Caco-2 (cell line): ENCODE results near the gene UBE2D3. TPM values are rescaled to one million over a fixed set of nuclear protein-coding genes. Genes with fewer than 3 reads are reported as not detected.

Experiments used
- BruUV-seq: library from RNA; stranded (reverse); fragments of 400-500 nt; replicated peaks from 2 replicates; lab custom pipeline; 2021; lab: Mats Ljungman, UMichigan
- CTCF ChIA-PET: fragments of 300-600 bp; sonication (Branson Sonifier 250); formaldehyde crosslinking; loops from one replicate; lab custom pipeline; 2022; ENCODE audit warnings: antibody characterized with exemption; lab: Charles Lee
- POLR2A ChIA-PET: fragments of 300-600 bp; sonication (Branson Sonifier 250); formaldehyde crosslinking; loops from one replicate; lab custom pipeline; 2022; ENCODE audit warnings: antibody characterized with exemption; lab: Charles Lee
- DNase-seq, 2 experiments: peaks; one replicate each; pipeline versions ENCODE4 v3.0.0 to v3.0.0-alpha.2; 2020 to 2022
- H3K27me3 ChIP-seq: replicated peaks from 2 replicates; pipeline ENCODE4 v1.6.0; 2011; ENCODE audit warnings: low read length; ENCODE audit not compliant: control insufficient read depth, insufficient read depth
- H3K36me3 ChIP-seq: 2 replicates; pipeline ENCODE4 v1.5.1; 2011; ENCODE audit warnings: low read length; ENCODE audit not compliant: control insufficient read depth, insufficient read depth
- H3K4me1 ChIP-seq: fragments of 250-450 bp; sonication (Bioruptor Pico); 2 replicates; pipeline ENCODE4 v1.5.1; 2020; ENCODE audit warnings: mild to moderate bottlenecking
- H3K4me3 ChIP-seq: 2 replicates; pipeline ENCODE4 v1.5.1; 2011; ENCODE audit warnings: low read depth, mild to moderate bottlenecking, control low read depth, low read length
- H3K9me3 ChIP-seq: fragments of 250-450 bp; sonication (Bioruptor Pico); 2 replicates; pipeline ENCODE4 v1.5.1; 2020; ENCODE audit warnings: mild to moderate bottlenecking, moderate library complexity
- H3K27ac Mint-ChIP-seq: one replicate; pipeline ENCODE4 v1.8.0; 2022; ENCODE audit warnings: mixed read lengths; ENCODE audit not compliant: unreplicated experiment
- H3K27me3 Mint-ChIP-seq: one replicate; pipeline ENCODE4 v1.8.0; 2022; ENCODE audit warnings: mixed read lengths; ENCODE audit not compliant: insufficient read depth, unreplicated experiment
- H3K36me3 Mint-ChIP-seq: one replicate; pipeline ENCODE4 v1.8.0; 2022; ENCODE audit warnings: mild to moderate bottlenecking, mixed read lengths; ENCODE audit not compliant: insufficient read depth, unreplicated experiment
- H3K4me1 Mint-ChIP-seq: one replicate; pipeline ENCODE4 v1.8.0; 2022; ENCODE audit warnings: low read depth, mixed read lengths; ENCODE audit not compliant: unreplicated experiment
- H3K4me3 Mint-ChIP-seq: one replicate; pipeline ENCODE4 v1.8.0; 2022; ENCODE audit warnings: mild to moderate bottlenecking, moderate library complexity, mixed read lengths; ENCODE audit not compliant: unreplicated experiment
- H3K9me3 Mint-ChIP-seq: one replicate; pipeline ENCODE4 v1.8.0; 2022; ENCODE audit warnings: mixed read lengths; ENCODE audit not compliant: unreplicated experiment
- intact Hi-C: fragments of 100-400 bp; cut with micrococcal nuclease; formaldehyde crosslinking; loops from one replicate; pipeline ENCODE4 v1.10.0; 2022; ENCODE audit not compliant: unreplicated experiment
- total RNA-seq: library from RNA; stranded (reverse); gene quantifications from 2 replicates; pipeline ENCODE4 v1.2.3, GENCODE V29; 2022
- TF ChIP-seq, protein P1 (sequence below), 2 experiments: fragments of 200-600 bp in 1 of 2; IDR thresholded peaks; 1 replicate in 1 of 2; 2 replicates in 1 of 2; pipeline versions ENCODE4 v1.5.1 to v1.8.0; 2011 to 2022; ENCODE audit warnings: antibody characterized with exemption in 1 of 2, control low read depth in 1 of 2, inconsistent platforms in 1 of 2, low read depth in 1 of 2, low read length in 1 of 2, mild to moderate bottlenecking in 1 of 2, moderate library complexity in 1 of 2; ENCODE audit not compliant: insufficient read depth in 1 of 2, severe bottlenecking in 1 of 2, unreplicated experiment in 1 of 2

UBE2D3 gene
- total RNA-seq, 1 experiment from 2014 or later = 305 TPM

GRCh38 chr4:102832105-102832504 lies 4.8 kb upstream of the UBE2D3 start:
- Histone ChIP-seq H3K4me3 (no peak overlapping the region), H3K9me3 (no peaks in the 10 kb centered on the region), H3K27me3 (no peaks in the 10 kb centered on the region), H3K36me3 (no peaks in the 10 kb centered on the region), H3K4me1 (peaks cover 30% of the 10 kb centered on the region)
- H3K36me3 Mint-ChIP-seq = peaks cover 5% of the 10 kb centered on the region
- peak overlapping the region; percentile 16 for H3K27ac Mint-ChIP-seq
- intact Hi-C loops = no loop called here
- ChIA-PET CTCF (no interaction called here), POLR2A (no interaction called here)
- H3K27me3 Mint-ChIP-seq = no peaks in the 10 kb centered on the region
- DNase-seq = no peak
- TF ChIP-seq, protein P1, sequence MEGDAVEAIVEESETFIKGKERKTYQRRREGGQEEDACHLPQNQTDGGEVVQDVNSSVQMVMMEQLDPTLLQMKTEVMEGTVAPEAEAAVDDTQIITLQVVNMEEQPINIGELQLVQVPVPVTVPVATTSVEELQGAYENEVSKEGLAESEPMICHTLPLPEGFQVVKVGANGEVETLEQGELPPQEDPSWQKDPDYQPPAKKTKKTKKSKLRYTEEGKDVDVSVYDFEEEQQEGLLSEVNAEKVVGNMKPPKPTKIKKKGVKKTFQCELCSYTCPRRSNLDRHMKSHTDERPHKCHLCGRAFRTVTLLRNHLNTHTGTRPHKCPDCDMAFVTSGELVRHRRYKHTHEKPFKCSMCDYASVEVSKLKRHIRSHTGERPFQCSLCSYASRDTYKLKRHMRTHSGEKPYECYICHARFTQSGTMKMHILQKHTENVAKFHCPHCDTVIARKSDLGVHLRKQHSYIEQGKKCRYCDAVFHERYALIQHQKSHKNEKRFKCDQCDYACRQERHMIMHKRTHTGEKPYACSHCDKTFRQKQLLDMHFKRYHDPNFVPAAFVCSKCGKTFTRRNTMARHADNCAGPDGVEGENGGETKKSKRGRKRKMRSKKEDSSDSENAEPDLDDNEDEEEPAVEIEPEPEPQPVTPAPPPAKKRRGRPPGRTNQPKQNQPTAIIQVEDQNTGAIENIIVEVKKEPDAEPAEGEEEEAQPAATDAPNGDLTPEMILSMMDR (IDR thresholded peaks at IDR 0.05; ENCODE audit: insufficient read depth in 1 of 2, low read depth in 1 of 2, low read length in 1 of 2, severe bottlenecking in 1 of 2, unreplicated experiment in 1 of 2) = no peak
- no peak overlapping the region for H3K4me3 Mint-ChIP-seq
- peaks cover 16% of the 10 kb centered on the region for H3K4me1 Mint-ChIP-seq
- no peaks in the 10 kb centered on the region for H3K9me3 Mint-ChIP-seq
- BruUV-seq = no TSS peak

DNA sequence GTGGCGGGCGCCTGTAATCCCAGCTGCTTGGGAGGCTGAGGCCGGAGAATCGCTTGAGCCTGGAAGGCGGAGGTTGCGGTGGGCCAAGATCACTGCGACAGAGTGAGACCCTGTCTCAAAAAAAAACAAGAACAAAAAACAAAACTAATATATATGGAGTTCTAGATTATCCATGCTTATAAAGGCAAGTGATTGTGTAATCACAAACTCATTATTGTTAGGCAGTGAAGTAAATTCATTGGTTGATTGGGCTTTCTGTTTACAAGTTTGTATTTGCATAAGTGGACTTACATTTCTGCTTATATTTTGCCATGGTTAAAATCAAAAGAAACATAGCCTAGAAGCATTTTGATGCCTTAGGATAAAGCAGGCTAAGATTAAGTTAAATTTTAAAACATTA lies 2.5 kb upstream of the UBE2D3 start:
- H3K4me3 ChIP-seq = no peak overlapping the region; the same call in 1 of the 2 replicates
- no peak overlapping the region for H3K27ac Mint-ChIP-seq
- peaks cover 5% of the 10 kb centered on the region for H3K36me3 Mint-ChIP-seq
- H3K4me1 ChIP-seq = peaks cover 30% of the 10 kb centered on the region
- no peaks in the 10 kb centered on the region for H3K27me3 Mint-ChIP-seq
- BruUV-seq = no TSS peak
- intact Hi-C loops = loop anchor here (2.0 to 5.0 kb wide), 4 partner anchors 69 to 1483 kb away; partner anchors contain the start of genes MANBA, PPP3CA and SLC9B2
- no peaks in the 10 kb centered on the region for H3K27me3 ChIP-seq
- CTCF ChIA-PET = no interaction called here
- DNase-seq = no peak
- POLR2A ChIA-PET = interaction anchor here (3.3 kb wide), 1 partner anchor 39 kb away, joined by 72 read pairs; the partner anchor contains the start of gene CISD2
- H3K9me3 Mint-ChIP-seq = no peaks in the 10 kb centered on the region
- no peaks in the 10 kb centered on the region for H3K36me3 ChIP-seq
- H3K9me3 ChIP-seq = no peaks in the 10 kb centered on the region
- H3K4me1 Mint-ChIP-seq = peaks cover 16% of the 10 kb centered on the region
- no peak overlapping the region for H3K4me3 Mint-ChIP-seq
- TF ChIP-seq, protein P1 (IDR thresholded peaks at IDR 0.05; ENCODE audit: insufficient read depth in 1 of 2, low read depth in 1 of 2, low read length in 1 of 2, severe bottlenecking in 1 of 2, unreplicated experiment in 1 of 2) = no peak

GRCh38 chr4:102828497-102828808 lies 1.1 kb upstream of the UBE2D3 start:
- Mint-ChIP-seq H3K27ac (no peak overlapping the region), H3K36me3 (peaks cover 5% of the 10 kb centered on the region), H3K27me3 (no peaks in the 10 kb centered on the region), H3K4me3 (no peak overlapping the region), H3K9me3 (no peaks in the 10 kb centered on the region), H3K4me1 (peaks cover 10% of the 10 kb centered on the region)
- no peak for DNase-seq
- Histone ChIP-seq H3K9me3 (no peaks in the 10 kb centered on the region), H3K4me1 (peaks cover 30% of the 10 kb centered on the region), H3K4me3 (peak overlapping the region; percentile 47), H3K27me3 (no peaks in the 10 kb centered on the region), H3K36me3 (no peaks in the 10 kb centered on the region)
- BruUV-seq = TSS peak; percentile 84
- CTCF ChIA-PET = interaction anchor here (0.6 to 2.0 kb wide), 3 partner anchors 40 to 208 kb away, joined by 3 to 15 read pairs (median 5); partner anchors contain the start of gene CISD2
- POLR2A ChIA-PET = interaction anchor here (0.6 to 3.3 kb wide), 14 partner anchors 8 to 398 kb away, joined by 3 to 72 read pairs (median 5); partner anchors contain the start of genes CISD2 and MANBA
- TF ChIP-seq, protein P1 (IDR thresholded peaks at IDR 0.05; ENCODE audit: insufficient read depth in 1 of 2, low read depth in 1 of 2, low read length in 1 of 2, severe bottlenecking in 1 of 2, unreplicated experiment in 1 of 2) = no peak
- intact Hi-C loops = loop anchor here (1.0 to 5.0 kb wide), 7 partner anchors 68 to 1481 kb away; partner anchors contain the start of genes MANBA, PPP3CA and SLC9B2
